Measurements from ENCODE around the gene ASAP2.

ASAP2 gene

DNA sequence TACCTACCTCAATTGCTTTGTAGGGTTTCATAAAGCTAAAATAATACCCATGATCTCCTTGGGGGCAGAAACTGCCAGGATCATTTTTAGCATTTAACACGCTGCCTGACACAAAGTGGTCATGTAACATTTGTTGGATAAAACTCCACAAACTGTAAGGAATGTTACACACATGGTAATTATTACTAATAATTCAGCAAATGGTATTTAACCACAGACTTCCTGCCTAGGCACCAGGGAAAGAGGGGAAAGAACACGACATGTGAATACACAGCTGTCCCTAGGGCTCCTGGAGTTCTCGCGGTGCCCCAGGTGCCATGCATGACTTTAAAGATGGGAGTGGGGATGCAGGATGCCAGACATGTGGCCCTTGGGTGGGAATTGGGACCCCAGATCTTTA, 43.5 kb downstream of the ASAP2 start:
- no peak overlapping the region for H3K27ac ChIP-seq (ENCODE audit: low read depth, low read length)
- peak overlapping the region; percentile 48 to 57 for H3K4me3 ChIP-seq (ENCODE audit: low read depth in 1 of 2, low read length in 2 of 2)
- peak overlapping the region in 1 of 2 donors; percentile 35 for H3K9ac ChIP-seq (ENCODE audit: low read depth in 1 of 2, low read length in 2 of 2)
- H3K36me3 ChIP-seq (ENCODE audit: control insufficient read depth in 1 of 2, insufficient read depth in 2 of 2, low read length in 2 of 2), result no peaks in the 10 kb centered on the region
- H3K9me3 ChIP-seq (ENCODE audit: control insufficient read depth in 1 of 2, low read length in 2 of 2), result no peaks in the 10 kb centered on the region
- peaks cover 63 to 70% of the 10 kb centered on the region in 2 donors for H3K4me1 ChIP-seq (ENCODE audit: control insufficient read depth in 1 of 2, insufficient read depth in 2 of 2, low read length in 2 of 2)
- no peaks in the 10 kb centered on the region for H3K27me3 ChIP-seq (ENCODE audit: control insufficient read depth in 1 of 2, insufficient read depth in 2 of 2, low read length in 2 of 2)

DNA sequence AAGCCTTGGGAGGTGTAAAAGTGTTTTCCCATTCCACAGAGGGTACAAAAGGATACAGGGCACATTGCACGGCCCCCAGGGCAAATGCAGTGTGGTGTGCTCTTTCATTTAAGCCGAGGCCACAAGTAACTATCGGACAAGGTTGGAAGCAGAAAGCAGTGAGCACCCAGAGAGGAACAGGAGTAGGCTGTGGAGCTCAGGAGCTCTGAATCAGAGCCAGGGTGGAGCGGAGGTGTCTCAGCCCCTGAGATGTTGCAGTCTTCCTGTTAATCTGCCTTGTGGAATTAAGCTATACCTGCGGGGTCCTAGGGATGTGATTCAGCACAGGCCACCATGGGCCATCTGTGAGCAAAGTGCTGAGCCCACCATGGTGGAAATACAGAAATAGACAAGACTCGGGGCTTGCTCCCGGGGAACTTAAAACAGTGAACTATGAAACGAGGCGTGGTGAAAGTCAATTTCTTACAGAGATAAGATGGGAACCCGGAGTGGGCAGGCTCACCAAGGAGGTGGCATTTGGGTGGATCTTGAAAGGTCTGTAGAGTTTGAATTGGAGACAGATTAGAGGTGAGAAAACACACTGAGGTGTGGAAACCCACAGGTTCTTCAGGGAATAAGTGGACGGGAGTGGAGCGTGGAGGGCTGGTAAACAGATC, 44.0 kb downstream of the ASAP2 start:
- Histone ChIP-seq H3K27ac (ENCODE audit: low read depth, low read length) (no peak overlapping the region), H3K9ac (ENCODE audit: low read depth in 1 of 2, low read length in 2 of 2) (peak overlapping the region in 1 of 2 donors; percentile 35), H3K9me3 (ENCODE audit: control insufficient read depth in 1 of 2, low read length in 2 of 2) (no peaks in the 10 kb centered on the region), H3K36me3 (ENCODE audit: control insufficient read depth in 1 of 2, insufficient read depth in 2 of 2, low read length in 2 of 2) (no peaks in the 10 kb centered on the region), H3K27me3 (ENCODE audit: control insufficient read depth in 1 of 2, insufficient read depth in 2 of 2, low read length in 2 of 2) (no peaks in the 10 kb centered on the region), H3K4me3 (ENCODE audit: low read depth in 1 of 2, low read length in 2 of 2) (peak overlapping the region; percentile 48 to 57), H3K4me1 (ENCODE audit: control insufficient read depth in 1 of 2, insufficient read depth in 2 of 2, low read length in 2 of 2) (peaks cover 58 to 65% of the 10 kb centered on the region in 2 donors)

DNA sequence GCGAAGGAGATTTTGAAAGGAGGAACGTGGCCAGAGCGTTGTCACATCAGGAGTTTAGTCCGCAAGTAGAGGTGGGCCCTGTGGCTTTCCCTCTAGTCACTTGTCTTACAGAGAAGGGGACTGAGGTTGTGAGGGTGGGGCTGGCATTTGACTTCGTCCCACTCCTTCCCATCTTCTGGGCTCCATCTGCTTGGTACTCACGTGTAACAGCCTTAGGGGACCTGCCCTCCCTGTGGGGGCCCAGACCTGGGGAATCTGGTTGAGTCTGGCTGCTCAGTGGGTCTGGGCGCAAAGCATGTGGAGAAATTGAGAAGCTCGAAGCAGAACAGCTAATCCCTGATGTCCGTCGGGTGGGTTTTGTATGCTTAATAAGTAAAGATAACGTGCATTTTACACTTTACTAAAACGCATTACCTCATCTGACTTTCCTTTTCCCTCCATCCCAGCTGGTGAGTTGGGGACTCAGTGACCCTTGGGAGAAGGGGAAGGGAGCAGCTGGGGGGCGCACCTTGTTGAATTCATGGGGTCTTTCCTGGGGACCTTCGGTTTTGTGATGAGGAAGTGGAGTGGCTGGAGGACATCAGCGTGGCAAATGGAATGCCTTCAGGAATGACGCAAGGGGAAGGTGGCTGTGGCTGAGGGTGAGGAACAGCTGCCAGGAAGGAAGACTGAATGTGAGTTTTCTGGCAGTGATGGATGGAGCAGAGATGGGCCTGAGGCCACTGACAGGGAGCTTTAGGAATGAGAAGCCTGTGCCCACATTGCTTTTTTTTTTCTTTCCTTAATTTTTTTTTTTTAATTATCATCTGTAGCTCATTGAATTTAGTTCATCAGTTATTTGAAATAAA, 44.8 kb downstream of the ASAP2 start:
- Histone ChIP-seq H3K27me3 (ENCODE audit: control insufficient read depth in 1 of 2, insufficient read depth in 2 of 2, low read length in 2 of 2) (no peaks in the 10 kb centered on the region), H3K27ac (ENCODE audit: low read depth, low read length) (no peak overlapping the region), H3K4me3 (ENCODE audit: low read depth in 1 of 2, low read length in 2 of 2) (peak overlapping the region; percentile 48 to 57), H3K36me3 (ENCODE audit: control insufficient read depth in 1 of 2, insufficient read depth in 2 of 2, low read length in 2 of 2) (no peaks in the 10 kb centered on the region), H3K9me3 (ENCODE audit: control insufficient read depth in 1 of 2, low read length in 2 of 2) (no peaks in the 10 kb centered on the region), H3K4me1 (ENCODE audit: control insufficient read depth in 1 of 2, insufficient read depth in 2 of 2, low read length in 2 of 2) (peaks cover 50 to 60% of the 10 kb centered on the region in 2 donors), H3K9ac (ENCODE audit: low read depth in 1 of 2, low read length in 2 of 2) (peak overlapping the region in 1 of 2 donors; percentile 35)

DNA sequence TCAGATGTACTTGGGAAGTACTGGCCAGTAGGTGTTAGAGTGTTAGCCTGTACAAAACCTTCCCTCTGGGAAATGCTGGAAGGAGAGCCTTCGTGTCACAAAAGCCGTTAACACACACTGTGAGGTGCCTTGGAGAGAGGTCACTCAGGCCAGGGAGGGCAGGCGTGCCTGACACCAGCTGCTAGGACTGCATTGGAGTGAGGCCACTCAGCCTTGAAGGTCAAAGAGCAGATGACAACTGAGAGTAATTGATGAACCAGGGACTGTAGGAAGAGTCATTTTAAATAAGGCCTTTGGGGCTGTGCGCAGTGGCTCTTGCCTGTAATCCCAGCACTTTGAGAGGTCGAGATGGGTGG, 45.4 kb downstream of the ASAP2 start:
- H3K4me1 ChIP-seq (ENCODE audit: control insufficient read depth in 1 of 2, insufficient read depth in 2 of 2, low read length in 2 of 2), result peaks cover 46 to 60% of the 10 kb centered on the region in 2 donors

DNA sequence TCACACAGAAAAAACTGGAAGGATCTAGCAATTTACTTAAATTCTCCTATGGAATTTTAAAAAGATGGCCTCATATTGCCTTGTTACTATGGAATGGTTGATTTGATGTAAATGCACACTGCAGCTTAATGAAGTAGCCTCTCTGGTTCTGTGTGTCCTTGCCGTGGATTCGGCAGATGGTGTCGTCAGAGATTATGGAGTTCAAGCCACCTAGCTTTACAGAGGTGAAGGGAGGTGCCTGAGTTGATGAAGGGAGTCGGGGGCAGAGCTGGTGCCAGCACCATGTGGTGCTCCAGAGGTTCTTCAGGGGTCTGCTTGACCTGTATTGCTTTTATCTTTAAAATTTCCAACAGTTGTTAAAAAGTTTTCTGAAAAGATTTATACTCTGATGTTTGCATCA, 48.8 kb downstream of the ASAP2 start:
- Histone ChIP-seq H3K9ac (ENCODE audit: low read depth in 1 of 2, low read length in 2 of 2) (no peak overlapping the region), H3K27ac (ENCODE audit: low read depth, low read length) (no peak overlapping the region), H3K27me3 (ENCODE audit: control insufficient read depth in 1 of 2, insufficient read depth in 2 of 2, low read length in 2 of 2) (no peaks in the 10 kb centered on the region), H3K36me3 (ENCODE audit: control insufficient read depth in 1 of 2, insufficient read depth in 2 of 2, low read length in 2 of 2) (no peaks in the 10 kb centered on the region), H3K4me3 (ENCODE audit: low read depth in 1 of 2, low read length in 2 of 2) (no peak overlapping the region), H3K4me1 (ENCODE audit: control insufficient read depth in 1 of 2, insufficient read depth in 2 of 2, low read length in 2 of 2) (peaks cover 33 to 39% of the 10 kb centered on the region in 2 donors), H3K9me3 (ENCODE audit: control insufficient read depth in 1 of 2, low read length in 2 of 2) (no peaks in the 10 kb centered on the region)

More for the DNA sequence above, 45.4 kb downstream of the ASAP2 start:
- H3K27me3 ChIP-seq (ENCODE audit: control insufficient read depth in 1 of 2, insufficient read depth in 2 of 2, low read length in 2 of 2), result no peaks in the 10 kb centered on the region
- H3K27ac ChIP-seq (ENCODE audit: low read depth, low read length), result no peak overlapping the region
- H3K4me3 ChIP-seq (ENCODE audit: low read depth in 1 of 2, low read length in 2 of 2), result no peak overlapping the region
- H3K9me3 ChIP-seq (ENCODE audit: control insufficient read depth in 1 of 2, low read length in 2 of 2), result no peaks in the 10 kb centered on the region
- H3K36me3 ChIP-seq (ENCODE audit: control insufficient read depth in 1 of 2, insufficient read depth in 2 of 2, low read length in 2 of 2), result no peaks in the 10 kb centered on the region
- no peak overlapping the region for H3K9ac ChIP-seq (ENCODE audit: low read depth in 1 of 2, low read length in 2 of 2)

DNA sequence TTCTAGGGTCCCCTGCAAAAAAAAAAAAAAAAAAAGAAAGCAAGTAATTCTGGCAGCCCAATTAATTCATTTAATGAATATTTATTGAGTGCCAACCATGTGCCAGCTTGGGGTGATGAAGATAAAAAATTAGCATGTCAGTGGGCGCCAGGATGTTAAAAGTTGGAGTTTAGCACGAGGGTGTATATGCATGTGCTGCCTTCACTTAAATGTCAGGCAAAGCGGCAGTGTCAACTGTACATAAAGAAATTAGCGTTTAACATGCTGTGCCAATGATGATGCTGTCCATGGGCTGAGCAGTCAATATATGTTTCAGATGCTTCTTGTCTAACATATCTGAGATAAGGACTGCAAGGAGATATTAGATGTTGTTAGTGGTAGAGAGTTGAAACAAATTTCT, 49.5 kb downstream of the ASAP2 start:
- no peak overlapping the region for H3K9ac ChIP-seq (ENCODE audit: low read depth in 1 of 2, low read length in 2 of 2)
- H3K27me3 ChIP-seq (ENCODE audit: control insufficient read depth in 1 of 2, insufficient read depth in 2 of 2, low read length in 2 of 2), result no peaks in the 10 kb centered on the region
- H3K27ac ChIP-seq (ENCODE audit: low read depth, low read length), result no peak overlapping the region
- H3K9me3 ChIP-seq (ENCODE audit: control insufficient read depth in 1 of 2, low read length in 2 of 2), result no peaks in the 10 kb centered on the region
- peaks cover 34 to 41% of the 10 kb centered on the region in 2 donors for H3K4me1 ChIP-seq (ENCODE audit: control insufficient read depth in 1 of 2, insufficient read depth in 2 of 2, low read length in 2 of 2)
- H3K36me3 ChIP-seq (ENCODE audit: control insufficient read depth in 1 of 2, insufficient read depth in 2 of 2, low read length in 2 of 2), result no peaks in the 10 kb centered on the region
- H3K4me3 ChIP-seq (ENCODE audit: low read depth in 1 of 2, low read length in 2 of 2), result no peak overlapping the region

DNA sequence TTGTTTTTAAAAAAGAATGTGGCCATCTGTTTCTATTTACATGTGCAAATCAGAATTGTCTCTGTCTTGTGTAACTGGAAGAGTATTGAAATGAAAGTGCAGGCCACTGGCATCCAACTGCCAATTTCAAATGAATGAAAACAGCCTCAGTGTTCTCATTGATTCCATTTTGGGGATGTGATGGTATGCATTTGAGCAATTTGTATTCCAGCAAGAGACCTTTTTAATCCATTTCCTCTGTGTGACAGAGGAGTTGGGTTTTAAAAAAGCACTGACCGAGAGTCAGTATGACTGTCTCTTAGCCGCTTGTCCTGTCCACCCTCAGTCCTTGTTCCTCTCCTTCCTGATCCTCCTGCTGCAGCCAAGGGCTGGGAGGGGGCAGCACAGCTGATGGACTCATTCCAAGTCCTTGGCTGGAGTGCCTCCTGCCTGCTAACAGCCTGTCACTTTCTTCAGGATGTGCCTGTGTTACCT, 50.0 kb downstream of the ASAP2 start:
- no peaks in the 10 kb centered on the region for H3K27me3 ChIP-seq (ENCODE audit: control insufficient read depth in 1 of 2, insufficient read depth in 2 of 2, low read length in 2 of 2)
- H3K4me1 ChIP-seq (ENCODE audit: control insufficient read depth in 1 of 2, insufficient read depth in 2 of 2, low read length in 2 of 2), result peaks cover 37 to 41% of the 10 kb centered on the region in 2 donors
- H3K4me3 ChIP-seq (ENCODE audit: low read depth in 1 of 2, low read length in 2 of 2), result no peak overlapping the region
- H3K9ac ChIP-seq (ENCODE audit: low read depth in 1 of 2, low read length in 2 of 2), result no peak overlapping the region
- no peaks in the 10 kb centered on the region for H3K9me3 ChIP-seq (ENCODE audit: control insufficient read depth in 1 of 2, low read length in 2 of 2)
- no peaks in the 10 kb centered on the region for H3K36me3 ChIP-seq (ENCODE audit: control insufficient read depth in 1 of 2, insufficient read depth in 2 of 2, low read length in 2 of 2)
- H3K27ac ChIP-seq (ENCODE audit: low read depth, low read length), result no peak overlapping the region

DNA sequence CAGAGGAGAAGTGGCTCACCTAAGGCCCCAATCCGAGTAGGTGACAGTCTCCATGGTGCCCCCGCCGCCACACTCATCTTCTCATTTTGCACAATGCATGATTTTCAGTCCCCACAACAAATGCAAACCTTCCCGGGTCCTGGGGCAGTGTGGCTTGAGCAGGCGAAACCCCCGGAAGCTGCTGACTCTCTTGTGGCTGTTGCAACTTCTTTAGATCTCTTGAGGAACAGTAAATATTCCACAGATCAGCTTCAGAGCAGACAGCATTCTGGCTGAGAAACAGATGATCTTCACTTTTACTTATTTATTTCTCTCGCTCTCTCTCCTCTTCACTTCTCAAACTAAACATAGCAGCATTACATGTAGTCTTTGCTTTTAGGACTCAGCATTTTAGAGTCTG, 51.9 kb downstream of the ASAP2 start:
- Histone ChIP-seq H3K27ac (ENCODE audit: low read depth, low read length) (no peak overlapping the region), H3K27me3 (ENCODE audit: control insufficient read depth in 1 of 2, insufficient read depth in 2 of 2, low read length in 2 of 2) (no peaks in the 10 kb centered on the region), H3K9me3 (ENCODE audit: control insufficient read depth in 1 of 2, low read length in 2 of 2) (no peaks in the 10 kb centered on the region), H3K9ac (ENCODE audit: low read depth in 1 of 2, low read length in 2 of 2) (no peak overlapping the region), H3K4me3 (ENCODE audit: low read depth in 1 of 2, low read length in 2 of 2) (no peak overlapping the region), H3K4me1 (ENCODE audit: control insufficient read depth in 1 of 2, insufficient read depth in 2 of 2, low read length in 2 of 2) (peaks cover 34 to 49% of the 10 kb centered on the region in 2 donors), H3K36me3 (ENCODE audit: control insufficient read depth in 1 of 2, insufficient read depth in 2 of 2, low read length in 2 of 2) (no peaks in the 10 kb centered on the region)

DNA sequence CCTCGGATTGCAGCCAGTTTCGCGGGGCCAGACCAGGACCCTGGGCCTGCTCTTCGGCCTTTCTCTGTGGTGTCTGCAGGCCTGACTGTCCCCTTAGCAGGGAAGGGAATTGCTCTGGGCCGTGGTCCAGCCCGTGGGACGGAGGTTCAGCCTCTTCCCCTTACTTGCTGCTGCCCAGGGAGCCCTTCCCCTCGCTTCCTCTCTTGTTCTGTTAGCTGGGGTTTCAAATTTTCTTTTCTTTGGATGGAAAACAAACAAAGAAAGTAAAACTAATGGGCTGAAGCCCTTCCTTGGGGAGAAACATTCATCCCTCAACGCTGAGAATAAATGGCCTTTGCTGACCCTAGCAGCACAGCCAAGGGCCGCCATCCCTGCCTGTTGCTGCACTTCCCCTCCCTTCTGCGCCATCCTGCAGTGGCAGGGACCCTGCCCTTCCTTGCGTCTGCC, 52.4 kb downstream of the ASAP2 start:
- H3K36me3 ChIP-seq (ENCODE audit: control insufficient read depth in 1 of 2, insufficient read depth in 2 of 2, low read length in 2 of 2), result no peaks in the 10 kb centered on the region
- no peak overlapping the region for H3K27ac ChIP-seq (ENCODE audit: low read depth, low read length)
- peaks cover 34 to 49% of the 10 kb centered on the region in 2 donors for H3K4me1 ChIP-seq (ENCODE audit: control insufficient read depth in 1 of 2, insufficient read depth in 2 of 2, low read length in 2 of 2)
- no peaks in the 10 kb centered on the region for H3K9me3 ChIP-seq (ENCODE audit: control insufficient read depth in 1 of 2, low read length in 2 of 2)
- no peaks in the 10 kb centered on the region for H3K27me3 ChIP-seq (ENCODE audit: control insufficient read depth in 1 of 2, insufficient read depth in 2 of 2, low read length in 2 of 2)
- no peak overlapping the region for H3K9ac ChIP-seq (ENCODE audit: low read depth in 1 of 2, low read length in 2 of 2)
- H3K4me3 ChIP-seq (ENCODE audit: low read depth in 1 of 2, low read length in 2 of 2), result no peak overlapping the region

DNA sequence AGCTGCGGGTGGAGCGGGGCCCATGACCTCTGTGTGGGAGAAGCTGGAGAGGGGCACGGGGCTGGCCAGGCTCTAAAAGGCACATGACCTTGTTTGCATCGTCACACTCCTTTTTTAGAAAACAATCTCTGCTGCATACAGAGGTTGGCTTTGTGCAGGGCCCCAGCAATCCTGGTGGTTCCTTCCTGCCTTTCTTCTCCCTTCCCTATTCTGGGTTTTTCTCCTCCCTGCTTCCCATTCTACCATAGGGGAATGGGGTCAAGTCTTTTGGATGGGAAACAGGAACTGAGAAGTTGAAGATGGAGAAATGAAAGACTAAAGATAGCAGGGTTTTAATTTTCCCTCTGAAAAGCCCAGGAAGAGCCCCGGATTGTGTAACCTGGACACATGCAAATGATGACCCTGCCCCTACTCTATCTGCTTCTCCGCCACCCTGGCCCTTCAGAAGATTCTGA, 53.9 kb downstream of the ASAP2 start:
- Histone ChIP-seq H3K4me3 (ENCODE audit: low read depth in 1 of 2, low read length in 2 of 2) (no peak overlapping the region), H3K27ac (ENCODE audit: low read depth, low read length) (peak overlapping the region; percentile 22), H3K27me3 (ENCODE audit: control insufficient read depth in 1 of 2, insufficient read depth in 2 of 2, low read length in 2 of 2) (no peaks in the 10 kb centered on the region), H3K9me3 (ENCODE audit: control insufficient read depth in 1 of 2, low read length in 2 of 2) (no peaks in the 10 kb centered on the region), H3K36me3 (ENCODE audit: control insufficient read depth in 1 of 2, insufficient read depth in 2 of 2, low read length in 2 of 2) (no peaks in the 10 kb centered on the region), H3K4me1 (ENCODE audit: control insufficient read depth in 1 of 2, insufficient read depth in 2 of 2, low read length in 2 of 2) (peaks cover 34 to 49% of the 10 kb centered on the region in 2 donors), H3K9ac (ENCODE audit: low read depth in 1 of 2, low read length in 2 of 2) (no peak overlapping the region)
